ENCODE results near the gene KLF15. TPM values are rescaled to one million over a fixed set of nuclear protein-coding genes. Genes with fewer than 3 reads are reported as not detected.

KLF15 gene
- polyA plus RNA-seq, 1 donor (not counting 4 experiments of a cell fraction or from before 2014, with no cell fraction given): 0.03 TPM

DNA sequence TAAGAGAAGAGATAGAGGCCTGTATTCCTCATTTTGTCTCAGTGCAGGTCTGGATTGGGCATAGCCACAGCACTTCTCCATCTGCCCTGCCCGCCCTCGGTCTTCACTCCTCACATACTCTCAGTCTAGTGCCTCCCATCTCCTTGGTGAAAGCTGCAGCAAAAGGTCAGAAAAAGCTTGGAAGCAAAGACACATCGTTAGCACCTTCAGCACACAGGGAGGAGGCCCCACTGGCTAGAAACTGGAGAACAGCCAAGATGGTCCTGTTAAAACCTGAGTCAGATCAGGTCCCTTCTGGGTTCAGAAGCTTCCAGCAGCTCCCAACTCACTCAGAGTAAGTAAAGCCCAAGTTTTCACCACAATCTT lies 1.6 kb upstream of the KLF15 start:
- FAIRE-seq (no peak), DNase-seq (ENCODE audit: low read depth, low spot score) (no peak)
- H3K9me3 ChIP-seq (ENCODE audit: control insufficient read depth, low read depth, low read length): no peaks in the 10 kb centered on the region
- no peaks in the 10 kb centered on the region for H3K9me1 ChIP-seq (ENCODE audit: control insufficient read depth, extremely low read depth, insufficient read depth, low read length)
- H3K4me1 ChIP-seq (ENCODE audit: control insufficient read depth, extremely low read depth, insufficient read depth, low read length): peaks cover 11% of the 10 kb centered on the region
- no peak overlapping the region for H3K4me3 ChIP-seq (ENCODE audit: control insufficient read depth in 2 of 3, extremely low read depth in 1 of 3, insufficient read depth in 2 of 3, low read depth in 1 of 3, low read length in 3 of 3)
- dilution Hi-C loops (cut with MboI; ENCODE audit: extremely low pct_ligation_motif_present, low sequenced_read_pairs): no loop called here
- peaks cover 55% of the 10 kb centered on the region for H3K27me3 ChIP-seq (ENCODE audit: control insufficient read depth, extremely low read depth, insufficient read depth, low read length)
- no peak overlapping the region for H2AFZ ChIP-seq (ENCODE audit: control insufficient read depth, low read length)
- H3K9ac ChIP-seq (ENCODE audit: control insufficient read depth, extremely low read depth, insufficient read depth, low read length): no peak overlapping the region
- no peaks in the 10 kb centered on the region for H4K20me1 ChIP-seq (ENCODE audit: control insufficient read depth, extremely low read depth, insufficient read depth, low read length)
- no peak for TF ChIP-seq EZH2 (IDR thresholded peaks at IDR 0.05; ENCODE audit: low read length)
- TF ChIP-seq, protein P1, sequence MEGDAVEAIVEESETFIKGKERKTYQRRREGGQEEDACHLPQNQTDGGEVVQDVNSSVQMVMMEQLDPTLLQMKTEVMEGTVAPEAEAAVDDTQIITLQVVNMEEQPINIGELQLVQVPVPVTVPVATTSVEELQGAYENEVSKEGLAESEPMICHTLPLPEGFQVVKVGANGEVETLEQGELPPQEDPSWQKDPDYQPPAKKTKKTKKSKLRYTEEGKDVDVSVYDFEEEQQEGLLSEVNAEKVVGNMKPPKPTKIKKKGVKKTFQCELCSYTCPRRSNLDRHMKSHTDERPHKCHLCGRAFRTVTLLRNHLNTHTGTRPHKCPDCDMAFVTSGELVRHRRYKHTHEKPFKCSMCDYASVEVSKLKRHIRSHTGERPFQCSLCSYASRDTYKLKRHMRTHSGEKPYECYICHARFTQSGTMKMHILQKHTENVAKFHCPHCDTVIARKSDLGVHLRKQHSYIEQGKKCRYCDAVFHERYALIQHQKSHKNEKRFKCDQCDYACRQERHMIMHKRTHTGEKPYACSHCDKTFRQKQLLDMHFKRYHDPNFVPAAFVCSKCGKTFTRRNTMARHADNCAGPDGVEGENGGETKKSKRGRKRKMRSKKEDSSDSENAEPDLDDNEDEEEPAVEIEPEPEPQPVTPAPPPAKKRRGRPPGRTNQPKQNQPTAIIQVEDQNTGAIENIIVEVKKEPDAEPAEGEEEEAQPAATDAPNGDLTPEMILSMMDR (optimal IDR thresholded peaks at IDR 0.05 in 1 of 3, IDR thresholded peaks at IDR 0.05 in 1 of 3, conservative IDR thresholded peaks at IDR 0.05 in 1 of 3; ENCODE audit: extremely low read depth in 1 of 3, insufficient read depth in 2 of 3, low read length in 3 of 3): no peak
- H3K36me3 ChIP-seq (ENCODE audit: control insufficient read depth in 2 of 2, extremely low read depth in 1 of 2, insufficient read depth in 2 of 2, low read length in 2 of 2): no peaks in the 10 kb centered on the region
- no peaks in the 10 kb centered on the region for H3K79me2 ChIP-seq (ENCODE audit: control insufficient read depth, insufficient read depth, low read length)
- no peak overlapping the region for H3K27ac ChIP-seq (ENCODE audit: control insufficient read depth, insufficient read depth, low read length)
- H3K4me2 ChIP-seq (ENCODE audit: control insufficient read depth, extremely low read depth, insufficient read depth, low read depth, low read length): no peak overlapping the region

DNA sequence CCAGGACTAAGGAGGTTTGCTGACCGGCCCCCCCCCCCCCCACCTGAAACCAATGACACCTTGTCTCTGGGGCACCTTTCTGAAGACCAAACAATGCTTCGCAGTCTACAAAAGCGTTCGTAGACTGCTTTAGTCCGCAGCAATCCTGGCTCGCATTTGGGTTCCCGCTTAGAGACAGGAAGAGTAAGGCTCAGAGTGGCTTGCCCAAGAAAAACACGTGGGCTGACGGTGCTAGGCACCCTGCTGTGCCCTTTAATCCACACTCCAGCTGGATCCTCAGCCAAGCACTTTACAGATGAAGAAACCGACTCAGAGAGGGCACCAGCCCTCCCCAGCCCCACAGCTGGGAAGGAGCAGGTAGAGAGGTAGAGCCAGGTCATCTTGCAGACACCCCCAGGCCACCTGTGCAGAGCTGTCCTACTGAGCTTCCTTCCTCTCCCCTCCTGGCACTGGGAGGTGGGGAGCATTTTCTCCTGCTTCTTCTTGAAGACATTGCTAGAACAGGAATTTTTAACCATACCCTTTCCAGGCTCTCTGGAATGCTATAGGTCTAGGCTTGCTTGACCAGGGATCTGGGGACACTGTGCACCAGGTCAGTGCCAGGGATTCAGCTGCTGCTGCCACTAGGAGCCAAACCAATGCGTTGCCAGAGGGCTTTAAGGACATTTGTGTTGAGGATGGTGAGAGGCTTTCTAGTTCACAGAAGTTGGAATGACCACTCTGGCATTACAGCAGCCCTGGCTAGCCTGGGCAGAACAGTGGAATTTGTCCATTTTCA lies 1.0 kb upstream of the KLF15 start:
- no peak overlapping the region for H2AFZ ChIP-seq (ENCODE audit: control insufficient read depth, low read length)
- peaks cover 55% of the 10 kb centered on the region for H3K27me3 ChIP-seq (ENCODE audit: control insufficient read depth, extremely low read depth, insufficient read depth, low read length)
- FAIRE-seq: no peak

More for the DNA sequence above, 1.0 kb upstream of the KLF15 start:
- Histone ChIP-seq H3K9ac (ENCODE audit: control insufficient read depth, extremely low read depth, insufficient read depth, low read length) (no peak overlapping the region), H3K79me2 (ENCODE audit: control insufficient read depth, insufficient read depth, low read length) (no peaks in the 10 kb centered on the region), H3K4me2 (ENCODE audit: control insufficient read depth, extremely low read depth, insufficient read depth, low read depth, low read length) (peak overlapping the region; percentile 98), H3K9me1 (ENCODE audit: control insufficient read depth, extremely low read depth, insufficient read depth, low read length) (no peaks in the 10 kb centered on the region), H3K4me3 (ENCODE audit: control insufficient read depth in 2 of 3, extremely low read depth in 1 of 3, insufficient read depth in 2 of 3, low read depth in 1 of 3, low read length in 3 of 3) (peak overlapping the region in 2 of 3 experiments; percentile 64 to 77), H3K9me3 (ENCODE audit: control insufficient read depth, low read depth, low read length) (no peaks in the 10 kb centered on the region), H3K27ac (ENCODE audit: control insufficient read depth, insufficient read depth, low read length) (no peak overlapping the region), H4K20me1 (ENCODE audit: control insufficient read depth, extremely low read depth, insufficient read depth, low read length) (no peaks in the 10 kb centered on the region), H3K36me3 (ENCODE audit: control insufficient read depth in 2 of 2, extremely low read depth in 1 of 2, insufficient read depth in 2 of 2, low read length in 2 of 2) (no peaks in the 10 kb centered on the region), H3K4me1 (ENCODE audit: control insufficient read depth, extremely low read depth, insufficient read depth, low read length) (peaks cover 11% of the 10 kb centered on the region)
- peak; percentile 37 for TF ChIP-seq EZH2 (IDR thresholded peaks at IDR 0.05; ENCODE audit: low read length)
- TF ChIP-seq, protein P1 (optimal IDR thresholded peaks at IDR 0.05 in 1 of 3, IDR thresholded peaks at IDR 0.05 in 1 of 3, conservative IDR thresholded peaks at IDR 0.05 in 1 of 3; ENCODE audit: extremely low read depth in 1 of 3, insufficient read depth in 2 of 3, low read length in 3 of 3): no peak
- dilution Hi-C loops (cut with MboI; ENCODE audit: extremely low pct_ligation_motif_present, low sequenced_read_pairs): no loop called here
- no peak for DNase-seq (ENCODE audit: low read depth, low spot score)
